ENCODE data around the gene SCPEP1.
A peak's percentile ranks its signal among the peaks of the same experiment; 100 is the strongest.

The SCPEP1 gene

GRCh38 chr17:57017625-57018024, 39.7 kb downstream of the SCPEP1 start:
- ATAC-seq (ENCODE audit: low read depth) (no peak), DNase-seq (ENCODE audit: low spot score) (no peak)
- no peak overlapping the region for H3K4me3 ChIP-seq (ENCODE audit: severe bottlenecking)
- no peak for TF ChIP-seq CTCF (IDR thresholded peaks at IDR 0.05; ENCODE audit: poor library complexity, severe bottlenecking)
- no peaks in the 10 kb centered on the region for H3K36me3 ChIP-seq (ENCODE audit: low read depth)
- no peaks in the 10 kb centered on the region for H3K27me3 ChIP-seq (ENCODE audit: insufficient read depth, poor library complexity, severe bottlenecking)
- no peaks in the 10 kb centered on the region for H3K9me3 ChIP-seq (ENCODE audit: severe bottlenecking)
- H3K4me1 ChIP-seq (ENCODE audit: insufficient read depth, poor library complexity, severe bottlenecking): peaks cover 15% of the 10 kb centered on the region
- H3K27ac ChIP-seq (ENCODE audit: poor library complexity, severe bottlenecking): no peak overlapping the region

GRCh38 chr17:57020208-57020607, 42.3 kb downstream of the SCPEP1 start:
- H3K4me1 ChIP-seq (ENCODE audit: insufficient read depth, poor library complexity, severe bottlenecking): peaks cover 15% of the 10 kb centered on the region
- no peak for ATAC-seq (ENCODE audit: low read depth)

GRCh38 chr17:57021226-57021940, 43.5 kb downstream of the SCPEP1 start:
- Histone ChIP-seq H3K27ac (ENCODE audit: poor library complexity, severe bottlenecking) (peak overlapping the region; percentile 68), H3K36me3 (ENCODE audit: low read depth) (no peaks in the 10 kb centered on the region), H3K4me3 (ENCODE audit: severe bottlenecking) (no peak overlapping the region), H3K27me3 (ENCODE audit: insufficient read depth, poor library complexity, severe bottlenecking) (no peaks in the 10 kb centered on the region), H3K4me1 (ENCODE audit: insufficient read depth, poor library complexity, severe bottlenecking) (peaks cover 15% of the 10 kb centered on the region), H3K9me3 (ENCODE audit: severe bottlenecking) (no peaks in the 10 kb centered on the region)
- DNase-seq (ENCODE audit: low spot score) (no peak), ATAC-seq (ENCODE audit: low read depth) (peak; percentile 98)
- TF ChIP-seq CTCF (IDR thresholded peaks at IDR 0.05; ENCODE audit: poor library complexity, severe bottlenecking): no peak

More at GRCh38 chr17:57020208-57020607, 42.3 kb downstream of the SCPEP1 start:
- no peak for DNase-seq (ENCODE audit: low spot score)
- no peaks in the 10 kb centered on the region for H3K27me3 ChIP-seq (ENCODE audit: insufficient read depth, poor library complexity, severe bottlenecking)
- TF ChIP-seq CTCF (IDR thresholded peaks at IDR 0.05; ENCODE audit: poor library complexity, severe bottlenecking): no peak
- no peaks in the 10 kb centered on the region for H3K9me3 ChIP-seq (ENCODE audit: severe bottlenecking)
- no peaks in the 10 kb centered on the region for H3K36me3 ChIP-seq (ENCODE audit: low read depth)
- H3K4me3 ChIP-seq (ENCODE audit: severe bottlenecking): no peak overlapping the region
- no peak overlapping the region for H3K27ac ChIP-seq (ENCODE audit: poor library complexity, severe bottlenecking)

- Histone ChIP-seq H3K36me3 (ENCODE audit: low read depth) (no peaks in the 10 kb centered on the region), H3K9me3 (ENCODE audit: severe bottlenecking) (no peaks in the 10 kb centered on the region), H3K27ac (ENCODE audit: poor library complexity, severe bottlenecking) (no peak overlapping the region), H3K4me1 (ENCODE audit: insufficient read depth, poor library complexity, severe bottlenecking) (peaks cover 8% of the 10 kb centered on the region), H3K27me3 (ENCODE audit: insufficient read depth, poor library complexity, severe bottlenecking) (no peaks in the 10 kb centered on the region), H3K4me3 (ENCODE audit: severe bottlenecking) (no peak overlapping the region)
- no peak for TF ChIP-seq CTCF (IDR thresholded peaks at IDR 0.05; ENCODE audit: poor library complexity, severe bottlenecking)
- ATAC-seq (ENCODE audit: low read depth) (no peak), DNase-seq (ENCODE audit: low spot score) (no peak)
Observed at GRCh38 chr17:57025876-57026275, 47.9 kb downstream of the SCPEP1 start.

- no peaks in the 10 kb centered on the region for H3K9me3 ChIP-seq (ENCODE audit: severe bottlenecking)
- ATAC-seq (ENCODE audit: low read depth): no peak
Observed at GRCh38 chr17:57027852-57028251, 49.9 kb downstream of the SCPEP1 start.

More at GRCh38 chr17:57027852-57028251, 49.9 kb downstream of the SCPEP1 start:
- no peaks in the 10 kb centered on the region for H3K27me3 ChIP-seq (ENCODE audit: insufficient read depth, poor library complexity, severe bottlenecking)
- no peak overlapping the region for H3K4me3 ChIP-seq (ENCODE audit: severe bottlenecking)
- H3K36me3 ChIP-seq (ENCODE audit: low read depth): no peaks in the 10 kb centered on the region
- no peak overlapping the region for H3K27ac ChIP-seq (ENCODE audit: poor library complexity, severe bottlenecking)
- DNase-seq (ENCODE audit: low spot score): no peak
- no peak for TF ChIP-seq CTCF (IDR thresholded peaks at IDR 0.05; ENCODE audit: poor library complexity, severe bottlenecking)
- no peaks in the 10 kb centered on the region for H3K4me1 ChIP-seq (ENCODE audit: insufficient read depth, poor library complexity, severe bottlenecking)
